Mesothelial cell of epicardium (in vitro differentiated cells): ENCODE data around the gene CAMKK1. TPM values are rescaled to one million over a fixed set of nuclear protein-coding genes. Genes with fewer than 3 reads are reported as not detected.
A peak's percentile ranks its signal among the peaks of the same experiment; 100 is the strongest.

Experiments
- DNase-seq, 2 experiments: peaks; one replicate each; pipeline ENCODE4 v3.0.0; 2021; ENCODE audit warnings: low spot score in 2 of 2; ENCODE audit not compliant: unreplicated experiment in 2 of 2
- H3K27ac Mint-ChIP-seq: 2 replicates; pipeline ENCODE4 v1.8.0; 2021; ENCODE audit warnings: mixed read lengths
- H3K27me3 Mint-ChIP-seq: 2 replicates; pipeline ENCODE4 v1.8.0; 2021; ENCODE audit warnings: low read depth, mixed read lengths
- H3K36me3 Mint-ChIP-seq: 2 replicates; pipeline ENCODE4 v1.8.0; 2021; ENCODE audit warnings: mixed read lengths
- H3K4me1 Mint-ChIP-seq: 2 replicates; pipeline ENCODE4 v1.8.0; 2021; ENCODE audit warnings: mixed read lengths
- H3K4me3 Mint-ChIP-seq: 2 replicates; pipeline ENCODE4 v1.8.0; 2021; ENCODE audit warnings: mild to moderate bottlenecking, moderate library complexity, mixed read lengths
- H3K9me3 Mint-ChIP-seq: 2 replicates; pipeline ENCODE4 v1.8.0; 2021; ENCODE audit warnings: mixed read lengths
- CTCF ChIP-seq: fragments of 200-600 bp; sonication (generic); IDR thresholded peaks from one replicate; pipeline ENCODE4 v1.5.0; 2021; ENCODE audit warnings: antibody characterized with exemption; ENCODE audit not compliant: unreplicated experiment
- total RNA-seq: library from RNA; stranded (reverse); gene quantifications from 3 replicates; pipeline ENCODE4 v1.2.1, GENCODE V29; 2021

The CAMKK1 gene
- total RNA-seq, 1 donor from 2014 or later: 4.3 TPM

GRCh38 chr17:3886776-3887175 lies 6.1 kb downstream of the CAMKK1 start:
- Mint-ChIP-seq H3K27me3 (peaks cover 18% of the 10 kb centered on the region), H3K36me3 (no peaks in the 10 kb centered on the region), H3K4me1 (peaks cover 28% of the 10 kb centered on the region), H3K9me3 (no peaks in the 10 kb centered on the region), H3K4me3 (no peak overlapping the region), H3K27ac (peak overlapping the region; percentile 43)
- no peak for TF ChIP-seq CTCF
- no peak for DNase-seq

- Mint-ChIP-seq H3K27ac (no peak overlapping the region), H3K9me3 (no peaks in the 10 kb centered on the region), H3K4me1 (peaks cover 20% of the 10 kb centered on the region), H3K36me3 (no peaks in the 10 kb centered on the region), H3K4me3 (no peak overlapping the region), H3K27me3 (peaks cover 10% of the 10 kb centered on the region)
- no peak for DNase-seq
- TF ChIP-seq CTCF: no peak
These were observed 6.9 kb downstream of the CAMKK1 start for GRCh38 chr17:3885970-3886369.

- Mint-ChIP-seq H3K27me3 (peaks cover 3% of the 10 kb centered on the region), H3K9me3 (no peaks in the 10 kb centered on the region), H3K4me1 (peaks cover 16% of the 10 kb centered on the region), H3K27ac (no peak overlapping the region), H3K4me3 (no peak overlapping the region), H3K36me3 (no peaks in the 10 kb centered on the region)
- no peak for TF ChIP-seq CTCF
- DNase-seq: no peak
These were observed 7.6 kb downstream of the CAMKK1 start for GRCh38 chr17:3885271-3885670.

GRCh38 chr17:3884188-3884587 lies 8.7 kb downstream of the CAMKK1 start:
- Mint-ChIP-seq H3K4me1 (peaks cover 22% of the 10 kb centered on the region), H3K4me3 (no peak overlapping the region), H3K9me3 (no peaks in the 10 kb centered on the region), H3K36me3 (no peaks in the 10 kb centered on the region), H3K27ac (no peak overlapping the region), H3K27me3 (no peaks in the 10 kb centered on the region)
- no peak for DNase-seq
- no peak for TF ChIP-seq CTCF

GRCh38 chr17:3882276-3882675 lies 10.6 kb downstream of the CAMKK1 start:
- Mint-ChIP-seq H3K27me3 (no peaks in the 10 kb centered on the region), H3K36me3 (no peaks in the 10 kb centered on the region), H3K4me1 (peaks cover 15% of the 10 kb centered on the region), H3K9me3 (no peaks in the 10 kb centered on the region), H3K4me3 (no peak overlapping the region), H3K27ac (no peak overlapping the region)
- DNase-seq: no peak
- TF ChIP-seq CTCF: no peak

GRCh38 chr17:3880983-3881382 lies 11.9 kb downstream of the CAMKK1 start:
- Mint-ChIP-seq H3K27ac (no peak overlapping the region), H3K4me1 (peaks cover 10% of the 10 kb centered on the region), H3K36me3 (peaks cover 2% of the 10 kb centered on the region), H3K4me3 (no peak overlapping the region), H3K27me3 (no peaks in the 10 kb centered on the region), H3K9me3 (no peaks in the 10 kb centered on the region)
- DNase-seq: no peak
- no peak for TF ChIP-seq CTCF
